ENCODE data around the gene COX6A2. TPM values are rescaled to one million over a fixed set of nuclear protein-coding genes. Genes with fewer than 3 reads are reported as not detected.
A peak's percentile ranks its signal among the peaks of the same experiment; 100 is the strongest.

The COX6A2 gene
- total and polyA plus RNA-seq, 4 donors, result 0.84 to 36.7 (median 8.0) TPM; not detected in 1

DNA sequence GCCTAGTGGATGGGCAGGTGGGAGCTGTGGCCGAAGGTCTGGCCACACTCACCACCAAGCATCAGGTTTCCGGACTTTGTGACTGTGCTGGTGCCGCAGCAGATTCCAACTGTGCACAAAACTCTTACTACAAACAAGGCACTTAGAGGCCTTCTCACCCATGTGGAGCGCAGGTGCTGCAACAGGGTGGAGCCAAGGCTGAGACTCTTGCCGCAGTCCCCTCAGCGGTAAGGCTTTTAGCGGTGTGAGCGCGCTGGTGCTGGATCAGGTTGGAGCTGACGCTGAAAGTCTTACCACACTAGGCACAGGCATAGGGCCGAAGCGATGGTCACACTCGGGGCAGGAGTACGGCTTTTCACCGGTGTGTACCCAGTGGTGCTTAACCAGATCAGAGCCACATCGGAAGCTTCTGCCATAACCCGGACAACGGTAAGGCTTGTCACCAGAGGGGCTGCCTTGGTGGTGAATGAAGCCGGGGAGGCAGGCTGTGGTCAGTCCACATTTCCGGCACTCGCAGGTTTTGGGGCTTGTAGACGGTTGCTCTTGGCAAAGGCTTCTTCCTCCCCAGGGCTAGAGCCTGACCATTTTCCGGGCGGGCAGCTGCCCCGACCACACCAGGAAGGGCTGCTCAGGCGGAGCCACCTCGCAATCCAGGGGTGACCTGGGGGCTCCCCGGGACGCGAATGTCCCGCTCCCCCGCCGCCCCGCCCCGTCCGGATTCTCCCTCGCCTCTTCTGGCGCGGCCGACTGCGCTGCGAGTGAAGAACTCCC, 30.1 kb upstream of the COX6A2 start:
- DNase-seq (ENCODE audit: low spot score), result peak; percentile 64
- peaks cover 29 to 66% (median 56%) of the 10 kb centered on the region in 4 donors for H3K4me1 ChIP-seq (ENCODE audit: control insufficient read depth in 4 of 4, insufficient read depth in 4 of 4, low read length in 3 of 4)

More for the DNA sequence above, 30.1 kb upstream of the COX6A2 start:
- no peaks in the 10 kb centered on the region for H3K27me3 ChIP-seq (ENCODE audit: control insufficient read depth in 4 of 4, insufficient read depth in 4 of 4, low read length in 3 of 4)
- peak overlapping the region; percentile 63 to 72 for H3K9ac ChIP-seq (ENCODE audit: low read depth in 1 of 2, low read length in 2 of 2)
- H3K36me3 ChIP-seq (ENCODE audit: control insufficient read depth in 4 of 4, insufficient read depth in 3 of 4, low read depth in 1 of 4, low read length in 3 of 4), result no peaks in the 10 kb centered on the region
- under 1% methylated on average over 42 of the region's 42 CpGs for WGBS
- H3K9me3 ChIP-seq (ENCODE audit: control insufficient read depth in 4 of 4, low read length in 3 of 4), result no peaks in the 10 kb centered on the region
- H3K4me3 ChIP-seq (ENCODE audit: low read depth in 1 of 3, low read length in 3 of 3), result peak overlapping the region; percentile 66 to 82 (median 74)
- no peak for TF ChIP-seq HNF4G (IDR thresholded peaks at IDR 0.05)
- no peak for TF ChIP-seq YY1 (IDR thresholded peaks at IDR 0.05)
- TF ChIP-seq, protein P1, sequence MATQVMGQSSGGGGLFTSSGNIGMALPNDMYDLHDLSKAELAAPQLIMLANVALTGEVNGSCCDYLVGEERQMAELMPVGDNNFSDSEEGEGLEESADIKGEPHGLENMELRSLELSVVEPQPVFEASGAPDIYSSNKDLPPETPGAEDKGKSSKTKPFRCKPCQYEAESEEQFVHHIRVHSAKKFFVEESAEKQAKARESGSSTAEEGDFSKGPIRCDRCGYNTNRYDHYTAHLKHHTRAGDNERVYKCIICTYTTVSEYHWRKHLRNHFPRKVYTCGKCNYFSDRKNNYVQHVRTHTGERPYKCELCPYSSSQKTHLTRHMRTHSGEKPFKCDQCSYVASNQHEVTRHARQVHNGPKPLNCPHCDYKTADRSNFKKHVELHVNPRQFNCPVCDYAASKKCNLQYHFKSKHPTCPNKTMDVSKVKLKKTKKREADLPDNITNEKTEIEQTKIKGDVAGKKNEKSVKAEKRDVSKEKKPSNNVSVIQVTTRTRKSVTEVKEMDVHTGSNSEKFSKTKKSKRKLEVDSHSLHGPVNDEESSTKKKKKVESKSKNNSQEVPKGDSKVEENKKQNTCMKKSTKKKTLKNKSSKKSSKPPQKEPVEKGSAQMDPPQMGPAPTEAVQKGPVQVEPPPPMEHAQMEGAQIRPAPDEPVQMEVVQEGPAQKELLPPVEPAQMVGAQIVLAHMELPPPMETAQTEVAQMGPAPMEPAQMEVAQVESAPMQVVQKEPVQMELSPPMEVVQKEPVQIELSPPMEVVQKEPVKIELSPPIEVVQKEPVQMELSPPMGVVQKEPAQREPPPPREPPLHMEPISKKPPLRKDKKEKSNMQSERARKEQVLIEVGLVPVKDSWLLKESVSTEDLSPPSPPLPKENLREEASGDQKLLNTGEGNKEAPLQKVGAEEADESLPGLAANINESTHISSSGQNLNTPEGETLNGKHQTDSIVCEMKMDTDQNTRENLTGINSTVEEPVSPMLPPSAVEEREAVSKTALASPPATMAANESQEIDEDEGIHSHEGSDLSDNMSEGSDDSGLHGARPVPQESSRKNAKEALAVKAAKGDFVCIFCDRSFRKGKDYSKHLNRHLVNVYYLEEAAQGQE (IDR thresholded peaks at IDR 0.05), result no peak
- TF ChIP-seq RXRA (IDR thresholded peaks at IDR 0.05), result peak in 1 of 2 donors; percentile 18
- TF ChIP-seq, protein P2, sequence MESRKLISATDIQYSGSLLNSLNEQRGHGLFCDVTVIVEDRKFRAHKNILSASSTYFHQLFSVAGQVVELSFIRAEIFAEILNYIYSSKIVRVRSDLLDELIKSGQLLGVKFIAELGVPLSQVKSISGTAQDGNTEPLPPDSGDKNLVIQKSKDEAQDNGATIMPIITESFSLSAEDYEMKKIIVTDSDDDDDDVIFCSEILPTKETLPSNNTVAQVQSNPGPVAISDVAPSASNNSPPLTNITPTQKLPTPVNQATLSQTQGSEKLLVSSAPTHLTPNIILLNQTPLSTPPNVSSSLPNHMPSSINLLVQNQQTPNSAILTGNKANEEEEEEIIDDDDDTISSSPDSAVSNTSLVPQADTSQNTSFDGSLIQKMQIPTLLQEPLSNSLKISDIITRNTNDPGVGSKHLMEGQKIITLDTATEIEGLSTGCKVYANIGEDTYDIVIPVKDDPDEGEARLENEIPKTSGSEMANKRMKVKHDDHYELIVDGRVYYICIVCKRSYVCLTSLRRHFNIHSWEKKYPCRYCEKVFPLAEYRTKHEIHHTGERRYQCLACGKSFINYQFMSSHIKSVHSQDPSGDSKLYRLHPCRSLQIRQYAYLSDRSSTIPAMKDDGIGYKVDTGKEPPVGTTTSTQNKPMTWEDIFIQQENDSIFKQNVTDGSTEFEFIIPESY (IDR thresholded peaks at IDR 0.05), result no peak
- TF ChIP-seq HNF4A (conservative IDR thresholded peaks at IDR 0.05), result peak; percentile 65 to 71
- peak; percentile 53 for TF ChIP-seq TAF1 (conservative IDR thresholded peaks at IDR 0.05)
- TF ChIP-seq FOXA1 (IDR thresholded peaks at IDR 0.05), result no peak
- no peak for TF ChIP-seq EGR1 (IDR thresholded peaks at IDR 0.05; ENCODE audit: low read depth in 2 of 2)
- no peak for TF ChIP-seq FOXA2 (IDR thresholded peaks at IDR 0.05)
- peak; percentile 32 for TF ChIP-seq CTCF (IDR thresholded peaks at IDR 0.05; ENCODE audit: low read depth, low read length, missing input control)
- TF ChIP-seq GABPA (IDR thresholded peaks at IDR 0.05 in 1 of 2, conservative IDR thresholded peaks at IDR 0.05 in 1 of 2), result no peak
- TF ChIP-seq, protein P3, sequence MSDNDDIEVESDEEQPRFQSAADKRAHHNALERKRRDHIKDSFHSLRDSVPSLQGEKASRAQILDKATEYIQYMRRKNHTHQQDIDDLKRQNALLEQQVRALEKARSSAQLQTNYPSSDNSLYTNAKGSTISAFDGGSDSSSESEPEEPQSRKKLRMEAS (IDR thresholded peaks at IDR 0.05), result peak; percentile 28
- TF ChIP-seq, protein P4, sequence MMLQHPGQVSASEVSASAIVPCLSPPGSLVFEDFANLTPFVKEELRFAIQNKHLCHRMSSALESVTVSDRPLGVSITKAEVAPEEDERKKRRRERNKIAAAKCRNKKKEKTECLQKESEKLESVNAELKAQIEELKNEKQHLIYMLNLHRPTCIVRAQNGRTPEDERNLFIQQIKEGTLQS (IDR thresholded peaks at IDR 0.05), result no peak
- no peak for TF ChIP-seq JUND (IDR thresholded peaks at IDR 0.05)
- TF ChIP-seq SP1 (IDR thresholded peaks at IDR 0.05), result peak; percentile 70
- TF ChIP-seq NR2F2 (IDR thresholded peaks at IDR 0.05), result no peak
- peak; percentile 27 to 65 for TF ChIP-seq RAD21 (IDR thresholded peaks at IDR 0.05)
- peak overlapping the region; percentile 97 to 98 for H3K27ac ChIP-seq (ENCODE audit: low read depth in 1 of 2, low read length in 2 of 2)

All from liver (tissue), 9 donors.